ENCODE measurements around the gene GSTP1. TPM values are rescaled to one million over a fixed set of nuclear protein-coding genes. Genes with fewer than 3 reads are reported as not detected.
"Not testable (repeated sequence)": the region's sequence is repeated elsewhere in the genome, so short reads cannot be mapped to it uniquely, and the experiment has no call there.

GSTP1 gene
- total and polyA plus RNA-seq, 4 donors, result 241 to 756 (median 473) TPM

DNA sequence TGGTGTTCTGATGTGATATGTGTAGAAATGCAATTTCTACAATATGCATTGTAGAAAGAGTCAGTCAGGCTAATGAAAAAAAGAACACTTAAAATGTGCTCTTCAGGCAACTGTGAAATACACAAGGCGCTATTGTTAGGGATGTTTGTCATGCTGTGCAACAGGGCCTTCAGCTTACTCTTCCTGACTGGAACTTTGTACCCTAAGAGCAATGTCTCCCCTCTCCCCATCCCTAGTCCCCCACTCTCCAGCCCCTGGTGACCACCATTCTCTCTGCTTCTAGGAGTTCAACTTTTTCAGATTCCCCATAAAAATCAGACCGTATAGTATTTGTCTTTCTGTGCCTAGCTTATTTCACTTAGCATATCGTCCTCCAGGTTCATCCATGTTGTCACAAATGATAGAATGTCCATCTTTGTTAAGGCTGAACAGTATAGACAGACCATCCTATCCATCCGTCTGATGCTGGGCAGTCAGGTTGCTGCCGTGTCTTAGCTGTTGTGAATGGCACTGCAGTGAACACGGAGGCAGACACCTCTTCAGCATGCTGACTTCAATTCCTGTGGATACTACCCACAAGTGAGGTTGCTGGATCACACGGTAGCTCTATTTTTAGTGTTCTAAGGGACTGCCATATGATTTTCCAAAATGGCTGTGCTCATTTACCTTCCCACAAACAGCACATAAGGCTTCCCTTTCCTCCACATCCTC is 33.8 kb downstream of the GSTP1 start:
- no peak overlapping the region for H3K4me3 ChIP-seq (ENCODE audit: low read depth, low read length)
- H3K27ac ChIP-seq (ENCODE audit: low read depth, low read length), result no peak overlapping the region
- peaks cover 17% of the 10 kb centered on the region for H3K4me1 ChIP-seq (ENCODE audit: control insufficient read depth, insufficient read depth, low read length)
- WGBS (ENCODE audit: insufficient coverage), result 64% methylated on average over 5 of the region's 7 CpGs
- no peaks in the 10 kb centered on the region for H3K9me3 ChIP-seq (ENCODE audit: control insufficient read depth, insufficient read depth, low read length)
- peaks cover 16% of the 10 kb centered on the region for H3K36me3 ChIP-seq (ENCODE audit: control insufficient read depth, insufficient read depth, low read length)
- peaks cover 5% of the 10 kb centered on the region for H3K27me3 ChIP-seq (ENCODE audit: control insufficient read depth, insufficient read depth, low read length)
- DNase-seq (ENCODE audit: low read depth in 4 of 6, low spot score in 6 of 6), result no peak

DNA sequence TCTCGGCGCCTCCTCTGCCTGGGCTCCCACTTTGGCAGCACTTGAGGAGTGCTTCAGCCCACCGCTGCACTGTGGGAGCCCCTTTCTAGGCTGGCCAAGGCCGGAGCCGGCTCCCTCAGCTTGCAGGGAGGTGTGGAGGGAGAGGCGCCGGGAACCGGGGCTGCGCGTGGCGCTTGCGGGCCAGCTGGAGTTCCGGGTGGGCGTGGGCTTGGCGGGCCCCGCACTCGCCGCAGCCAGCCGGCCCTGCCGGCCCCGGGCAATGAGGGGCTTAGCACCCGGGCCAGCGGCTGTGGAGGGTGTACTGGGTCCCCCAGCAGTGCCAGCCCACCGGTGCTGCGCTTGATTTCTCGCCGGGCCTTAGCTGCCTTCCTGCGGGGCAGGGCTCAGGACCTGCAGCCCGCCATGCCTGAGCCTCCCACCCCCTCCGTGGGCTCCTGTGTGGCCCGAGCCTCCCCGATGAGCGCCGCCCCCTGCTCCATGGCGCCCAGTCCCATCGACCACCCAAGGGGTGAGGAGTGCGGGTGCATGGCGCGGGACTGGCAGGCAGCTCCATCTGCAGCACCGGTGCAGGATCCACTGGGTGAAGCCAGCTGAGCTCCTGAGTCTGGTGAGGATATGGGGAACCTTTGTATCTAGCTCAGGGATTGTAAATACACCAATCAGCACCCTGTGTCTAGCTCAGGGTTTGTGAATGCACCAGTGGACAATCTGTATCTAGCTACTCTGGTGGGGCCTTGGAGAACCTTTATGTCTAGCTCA is 35.5 kb downstream of the GSTP1 start:
- not testable (repeated sequence) for H3K36me3 ChIP-seq (ENCODE audit: control insufficient read depth, insufficient read depth, low read length); H3K4me1 ChIP-seq (ENCODE audit: control insufficient read depth, insufficient read depth, low read length); H3K4me3 ChIP-seq (ENCODE audit: low read depth, low read length); DNase-seq (ENCODE audit: low read depth in 4 of 6, low spot score in 6 of 6); H3K27me3 ChIP-seq (ENCODE audit: control insufficient read depth, insufficient read depth, low read length); H3K9me3 ChIP-seq (ENCODE audit: control insufficient read depth, insufficient read depth, low read length); H3K27ac ChIP-seq (ENCODE audit: low read depth, low read length)
- 92% methylated on average over 31 of the region's 40 CpGs for WGBS (ENCODE audit: insufficient coverage)

DNA sequence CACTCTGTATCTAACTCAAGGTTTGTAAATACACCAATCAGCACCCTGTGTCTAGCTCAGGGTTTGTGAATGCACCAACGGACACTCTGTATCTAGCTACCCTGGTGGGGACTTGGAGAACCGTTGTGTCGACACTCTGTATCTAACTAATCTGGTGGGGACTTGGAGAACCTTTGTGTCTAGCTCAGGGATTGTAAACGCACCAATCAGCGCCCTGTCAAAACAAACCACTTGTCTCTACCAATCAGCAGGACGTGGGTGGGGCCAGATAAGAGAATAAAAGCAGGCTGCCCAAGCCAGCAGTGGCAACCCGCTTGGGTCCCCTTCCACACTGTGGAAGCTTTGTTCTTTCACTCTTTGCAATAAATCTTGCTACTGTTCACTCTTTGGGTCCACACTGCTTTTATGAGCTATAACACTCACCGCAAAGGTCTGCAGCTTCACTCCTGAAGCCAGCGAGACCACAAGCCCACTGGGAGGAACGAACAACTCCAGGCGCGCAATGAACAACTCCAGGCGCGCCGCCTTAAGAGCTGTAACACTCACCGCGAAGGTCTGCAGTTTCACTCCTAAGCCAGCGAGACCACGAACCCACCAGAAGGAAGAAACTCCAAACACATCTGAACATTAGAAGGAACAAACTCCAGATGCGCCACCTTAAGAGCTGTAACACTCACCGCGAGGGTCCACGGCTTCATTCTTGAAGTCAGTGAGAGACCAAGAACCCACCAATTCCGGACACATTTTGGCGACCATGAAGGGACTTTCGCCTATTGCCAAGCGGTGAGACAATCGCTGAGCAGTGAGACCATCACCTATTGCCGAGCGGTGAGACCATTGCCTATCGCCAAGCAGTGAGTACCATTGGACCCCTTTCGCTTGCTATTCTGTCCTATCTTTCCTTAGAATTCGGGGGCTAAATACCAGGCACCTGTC is 36.3 kb downstream of the GSTP1 start:
- WGBS (ENCODE audit: insufficient coverage), result 94% methylated on average over 31 of the region's 33 CpGs
- H3K4me1 ChIP-seq (ENCODE audit: control insufficient read depth, insufficient read depth, low read length); H3K36me3 ChIP-seq (ENCODE audit: control insufficient read depth, insufficient read depth, low read length); H3K9me3 ChIP-seq (ENCODE audit: control insufficient read depth, insufficient read depth, low read length); H3K27ac ChIP-seq (ENCODE audit: low read depth, low read length); H3K4me3 ChIP-seq (ENCODE audit: low read depth, low read length); H3K27me3 ChIP-seq (ENCODE audit: control insufficient read depth, insufficient read depth, low read length); DNase-seq (ENCODE audit: low read depth in 4 of 6, low spot score in 6 of 6): not testable (repeated sequence)

DNA sequence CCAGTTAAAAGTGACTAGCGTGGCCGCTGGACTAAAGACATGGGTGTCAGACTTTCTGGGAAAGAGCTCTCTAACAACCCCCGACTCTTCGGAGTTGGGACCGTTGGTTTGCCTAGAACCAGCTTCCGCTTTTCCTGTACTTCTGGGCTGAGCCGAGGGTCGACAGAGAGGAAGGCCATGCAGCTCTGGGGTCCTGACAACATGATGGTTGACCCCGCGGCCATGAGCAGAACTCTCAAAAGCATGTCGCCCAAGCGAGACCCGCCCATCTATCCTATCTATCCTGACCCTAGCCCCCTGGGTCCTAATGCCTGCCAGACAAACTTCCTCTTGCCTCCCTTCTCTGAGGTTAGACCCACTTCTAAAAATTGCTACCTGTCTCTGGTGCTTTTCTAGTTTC is 37.0 kb downstream of the GSTP1 start:
- DNase-seq (ENCODE audit: low read depth in 4 of 6, low spot score in 6 of 6); H3K27ac ChIP-seq (ENCODE audit: low read depth, low read length); H3K4me3 ChIP-seq (ENCODE audit: low read depth, low read length); H3K9me3 ChIP-seq (ENCODE audit: control insufficient read depth, insufficient read depth, low read length); H3K36me3 ChIP-seq (ENCODE audit: control insufficient read depth, insufficient read depth, low read length); H3K4me1 ChIP-seq (ENCODE audit: control insufficient read depth, insufficient read depth, low read length); H3K27me3 ChIP-seq (ENCODE audit: control insufficient read depth, insufficient read depth, low read length): not testable (repeated sequence)
- 88% methylated on average over 13 of the region's 13 CpGs for WGBS (ENCODE audit: insufficient coverage)

DNA sequence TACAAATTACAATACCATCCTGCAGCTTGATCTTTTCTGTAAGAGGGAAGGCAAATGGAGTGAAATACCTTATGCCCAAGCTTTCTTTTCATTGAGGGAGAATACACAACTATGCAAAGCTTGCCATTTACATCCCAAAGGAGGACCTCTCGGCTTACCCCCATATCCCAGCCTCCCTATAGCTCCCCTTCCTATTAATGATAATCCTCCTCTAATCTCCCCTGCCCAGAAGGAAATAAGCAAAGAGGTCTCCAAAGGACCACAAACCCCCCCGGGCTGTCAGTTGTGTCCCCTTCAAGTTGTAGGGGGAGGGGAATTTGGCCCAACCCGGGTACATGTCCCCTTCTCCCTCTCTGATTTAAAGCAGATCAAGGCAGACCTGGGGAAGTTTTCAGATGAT is 38.3 kb downstream of the GSTP1 start:
- not testable (repeated sequence) for H3K4me1 ChIP-seq (ENCODE audit: control insufficient read depth, insufficient read depth, low read length); H3K36me3 ChIP-seq (ENCODE audit: control insufficient read depth, insufficient read depth, low read length); H3K4me3 ChIP-seq (ENCODE audit: low read depth, low read length); H3K27me3 ChIP-seq (ENCODE audit: control insufficient read depth, insufficient read depth, low read length); H3K9me3 ChIP-seq (ENCODE audit: control insufficient read depth, insufficient read depth, low read length); DNase-seq (ENCODE audit: low read depth in 4 of 6, low spot score in 6 of 6); H3K27ac ChIP-seq (ENCODE audit: low read depth, low read length)
- no CpG with 5 or more reads among the region's 3 CpGs for WGBS (ENCODE audit: insufficient coverage)

DNA sequence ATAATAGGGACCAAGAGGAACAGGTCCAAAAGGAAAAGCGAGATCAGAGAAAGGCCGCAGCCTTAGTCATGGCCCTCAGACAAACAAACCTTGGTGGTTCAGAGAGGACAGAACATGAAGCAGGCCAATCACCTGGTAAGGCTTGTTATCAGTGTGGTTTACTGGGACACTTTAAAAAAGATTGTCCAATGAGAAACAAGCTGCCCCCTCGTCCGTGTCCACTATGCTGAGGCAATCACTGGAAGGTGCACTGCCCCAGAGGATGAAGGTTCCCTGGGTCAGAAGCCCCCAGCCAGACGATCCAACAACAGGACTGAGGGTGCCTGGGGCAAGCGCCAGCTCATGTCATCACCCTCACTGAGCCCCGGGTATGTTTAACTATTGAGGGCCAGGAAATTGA is 39.3 kb downstream of the GSTP1 start:
- H3K36me3 ChIP-seq (ENCODE audit: control insufficient read depth, insufficient read depth, low read length); H3K4me3 ChIP-seq (ENCODE audit: low read depth, low read length); H3K9me3 ChIP-seq (ENCODE audit: control insufficient read depth, insufficient read depth, low read length); H3K27ac ChIP-seq (ENCODE audit: low read depth, low read length); DNase-seq (ENCODE audit: low read depth in 4 of 6, low spot score in 6 of 6); H3K4me1 ChIP-seq (ENCODE audit: control insufficient read depth, insufficient read depth, low read length); H3K27me3 ChIP-seq (ENCODE audit: control insufficient read depth, insufficient read depth, low read length): not testable (repeated sequence)
- 100% methylated on average over 2 of the region's 7 CpGs for WGBS (ENCODE audit: insufficient coverage)

DNA sequence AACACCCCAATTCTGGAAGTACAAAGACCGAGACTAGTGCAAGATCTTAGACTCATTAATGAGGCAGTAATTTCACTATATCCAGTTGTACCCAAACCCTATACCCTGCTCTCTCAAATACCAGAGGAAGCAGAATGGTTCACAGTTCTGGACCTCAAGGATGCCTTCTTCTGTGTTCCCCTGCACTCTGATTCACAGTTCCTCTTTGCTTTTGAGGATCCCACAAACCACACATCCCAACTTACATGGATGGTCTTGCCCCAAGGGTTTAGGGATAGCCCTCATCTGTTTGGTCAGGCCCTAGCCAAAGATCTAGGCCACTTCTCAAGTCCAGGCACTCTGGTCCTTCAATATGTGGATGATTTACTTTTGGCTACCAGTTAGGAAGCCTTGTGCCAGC is 40.2 kb downstream of the GSTP1 start:
- not testable (repeated sequence) for DNase-seq (ENCODE audit: low read depth in 4 of 6, low spot score in 6 of 6); H3K9me3 ChIP-seq (ENCODE audit: control insufficient read depth, insufficient read depth, low read length); H3K4me1 ChIP-seq (ENCODE audit: control insufficient read depth, insufficient read depth, low read length); H3K36me3 ChIP-seq (ENCODE audit: control insufficient read depth, insufficient read depth, low read length); H3K27ac ChIP-seq (ENCODE audit: low read depth, low read length); H3K27me3 ChIP-seq (ENCODE audit: control insufficient read depth, insufficient read depth, low read length); H3K4me3 ChIP-seq (ENCODE audit: low read depth, low read length)
- WGBS (ENCODE audit: insufficient coverage), result 100% methylated on average over 1 of the region's 1 CpG

DNA sequence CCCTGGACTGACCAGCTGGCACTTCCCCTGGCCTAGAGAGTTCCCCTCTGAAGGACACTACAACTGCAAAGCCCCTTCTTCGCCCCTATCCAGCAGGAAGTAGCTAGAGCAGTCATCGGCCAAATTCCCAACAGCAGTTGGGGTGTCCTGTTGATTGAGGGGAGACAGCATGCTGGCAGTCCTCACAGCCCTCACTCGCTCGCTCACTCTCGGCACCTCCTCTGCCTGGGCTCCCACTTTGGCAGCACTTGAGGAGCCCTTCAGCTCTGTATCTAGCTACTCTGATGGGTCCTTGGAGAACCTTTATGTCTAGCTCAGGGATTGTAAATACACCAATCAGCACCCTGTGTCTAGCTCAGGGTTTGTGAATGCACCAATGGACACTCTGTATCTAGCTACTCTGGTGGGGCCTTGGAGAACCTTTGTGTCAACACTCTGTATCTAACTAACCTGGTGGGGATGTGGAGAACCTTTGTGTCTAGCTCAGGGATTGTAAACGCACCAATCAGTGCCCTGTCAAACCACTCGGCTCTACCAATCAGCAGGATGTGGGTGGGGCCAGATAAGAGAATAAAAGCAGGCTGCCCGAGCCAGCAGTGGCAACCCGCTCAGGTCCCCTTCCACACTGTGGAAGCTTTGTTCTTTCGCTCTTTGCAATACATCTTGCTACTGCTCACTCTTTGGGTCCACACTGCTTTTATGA is 42.7 kb downstream of the GSTP1 start:
- WGBS (ENCODE audit: insufficient coverage), result 86% methylated on average over 8 of the region's 10 CpGs
- H3K27me3 ChIP-seq (ENCODE audit: control insufficient read depth, insufficient read depth, low read length); H3K9me3 ChIP-seq (ENCODE audit: control insufficient read depth, insufficient read depth, low read length); DNase-seq (ENCODE audit: low read depth in 4 of 6, low spot score in 6 of 6); H3K4me3 ChIP-seq (ENCODE audit: low read depth, low read length); H3K27ac ChIP-seq (ENCODE audit: low read depth, low read length); H3K36me3 ChIP-seq (ENCODE audit: control insufficient read depth, insufficient read depth, low read length): not testable (repeated sequence)
- H3K4me1 ChIP-seq (ENCODE audit: control insufficient read depth, insufficient read depth, low read length), result peaks cover 18% of the 10 kb centered on the region

DNA sequence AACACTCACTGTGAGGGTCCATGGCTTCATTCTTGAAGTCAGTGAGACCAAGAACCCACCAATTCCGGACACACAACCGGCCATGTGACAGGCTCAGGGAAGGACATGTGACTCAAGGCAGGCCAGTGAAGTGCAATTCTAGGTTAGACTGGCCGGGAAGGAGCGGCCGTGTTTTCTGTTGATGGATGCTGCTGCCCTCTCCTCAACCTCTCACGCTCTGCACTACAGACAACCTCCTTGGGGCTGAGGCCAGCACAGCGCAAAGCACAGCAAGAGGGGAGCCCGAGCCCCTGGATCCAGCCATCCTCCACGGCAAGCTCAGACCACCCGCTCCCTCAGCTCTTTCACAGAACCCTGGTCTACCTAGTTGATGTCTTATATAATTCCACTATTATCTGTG is 43.4 kb downstream of the GSTP1 start:
- H3K36me3 ChIP-seq (ENCODE audit: control insufficient read depth, insufficient read depth, low read length), result no peaks in the 10 kb centered on the region
- H3K27me3 ChIP-seq (ENCODE audit: control insufficient read depth, insufficient read depth, low read length), result no peaks in the 10 kb centered on the region
- no peaks in the 10 kb centered on the region for H3K9me3 ChIP-seq (ENCODE audit: control insufficient read depth, insufficient read depth, low read length)
- DNase-seq (ENCODE audit: low read depth in 4 of 6, low spot score in 6 of 6), result no peak
- WGBS (ENCODE audit: insufficient coverage), result 73% methylated on average over 8 of the region's 10 CpGs
- H3K4me1 ChIP-seq (ENCODE audit: control insufficient read depth, insufficient read depth, low read length), result peaks cover 25% of the 10 kb centered on the region
- H3K4me3 ChIP-seq (ENCODE audit: low read depth, low read length), result no peak overlapping the region
- H3K27ac ChIP-seq (ENCODE audit: low read depth, low read length), result no peak overlapping the region

Measured in spinal cord (tissue), 10 donors.